Endothelial cell of umbilical vein (primary cell): ENCODE results near the gene EDC4.

Experiments
- CTCF ChIP-seq, 2 donors: IDR thresholded peaks; 1 replicate in 1 of 2; 2 replicates in 1 of 2; pipeline ENCODE4 v1.5.1; 2011; ENCODE audit warnings: low read length in 2 of 2, mild to moderate bottlenecking in 2 of 2, moderate library complexity in 2 of 2, control low read depth in 1 of 2, inconsistent platforms in 1 of 2, low read depth in 1 of 2; ENCODE audit not compliant: insufficient read depth in 1 of 2; ENCODE audit errors: extremely low read depth in 1 of 2
- EZH2 ChIP-seq: IDR thresholded peaks from 2 replicates; pipeline ENCODE4 v1.6.1; 2012; ENCODE audit warnings: borderline replicate concordance, low read depth, mild to moderate bottlenecking, moderate library complexity, low read length, inconsistent platforms; ENCODE audit not compliant: severe bottlenecking
- GATA2 ChIP-seq: IDR thresholded peaks from 2 replicates; pipeline ENCODE4 v1.7.0; 2011; ENCODE audit warnings: low read depth, mild to moderate bottlenecking, moderate library complexity, mixed read lengths, low read length; ENCODE audit not compliant: insufficient read length, insufficient read depth
- MAX ChIP-seq: IDR thresholded peaks from 2 replicates; pipeline ENCODE4 v1.6.1; 2011; ENCODE audit not compliant: insufficient read depth, insufficient read length
- MYC ChIP-seq: IDR thresholded peaks from one replicate; pipeline ENCODE4 v1.6.1; 2011; ENCODE audit warnings: mild to moderate bottlenecking, low read depth, low read length
- POLR2AphosphoS5 ChIP-seq: IDR thresholded peaks from 2 replicates; pipeline ENCODE4 v1.6.1; 2012; ENCODE audit warnings: low read depth, mild to moderate bottlenecking, control low read depth, low read length, moderate library complexity; ENCODE audit not compliant: insufficient read depth

GRCh38 chr16:67847064-67847861 is 25.6 kb upstream of the EDC4 start, which contains the start of gene CENPT:
- TF ChIP-seq GATA2 (no peak), CTCF (IDR thresholded peaks at IDR 0.05; ENCODE audit: extremely low read depth in 1 of 2, insufficient read depth in 1 of 2, low read depth in 1 of 2, low read length in 2 of 2) (no peak), MAX (peak; percentile 0), MYC (no peak), POLR2AphosphoS5 (no peak), EZH2 (no peak)
